SK-N-SH treated with all-trans-retinoic acid at 6 μM for 48 hours (cell line): ENCODE data around the gene KCNA2.

Source experiments
- ATAC-seq: fragments of 200-7000 bp; cut with Tn5 transposase; 3 replicates; pipeline ENCODE4 v1.9.1; 2020; ENCODE audit warnings: mild to moderate bottlenecking, moderate library complexity
- ARNTL ChIP-seq: fragments of 450-650 bp; formaldehyde crosslinking; IDR thresholded peaks from 2 replicates; pipeline ENCODE4 v1.5.0; 2020; ENCODE audit warnings: low read depth, mild to moderate bottlenecking, moderate library complexity, borderline replicate concordance
- BACH2 ChIP-seq: fragments of 250-450 bp; sonication (Bioruptor Pico); IDR thresholded peaks from 2 replicates; pipeline ENCODE4 v1.9.0; 2021; ENCODE audit warnings: mild to moderate bottlenecking, borderline replicate concordance
- CSDC2 ChIP-seq: fragments of 250-450 bp; sonication (Bioruptor Pico); IDR thresholded peaks from 2 replicates; pipeline ENCODE4 v1.5.0; 2020; ENCODE audit warnings: mild to moderate bottlenecking, moderate library complexity
- ESRRG ChIP-seq: fragments of 250-450 bp; sonication (Bioruptor Pico); IDR thresholded peaks from 2 replicates; pipeline ENCODE4 v1.6.1; 2021; ENCODE audit warnings: mild to moderate bottlenecking
- GLIS3 ChIP-seq: fragments of 250-450 bp; sonication (Bioruptor Pico); IDR thresholded peaks from 2 replicates; pipeline ENCODE4 v1.5.0; 2020; ENCODE audit warnings: mild to moderate bottlenecking, moderate library complexity
- ISL1 ChIP-seq: fragments of 250-450 bp; sonication (Bioruptor Pico); IDR thresholded peaks from 2 replicates; pipeline ENCODE4 v2.1.2; 2022; ENCODE audit warnings: mild to moderate bottlenecking, moderate library complexity
- OSR1 ChIP-seq: fragments of 250-450 bp; sonication (Bioruptor Pico); IDR thresholded peaks from 2 replicates; pipeline ENCODE4 v1.8.0; 2022; ENCODE audit warnings: moderate library complexity, mild to moderate bottlenecking, inconsistent platforms
- RARB ChIP-seq: fragments of 250-450 bp; sonication (Bioruptor Pico); IDR thresholded peaks from 2 replicates; pipeline ENCODE4 v1.8.0; 2021; ENCODE audit warnings: mild to moderate bottlenecking, moderate library complexity
- TCF4 ChIP-seq: fragments of 250-450 bp; sonication (Bioruptor Pico); IDR thresholded peaks from 2 replicates; pipeline ENCODE4 v1.8.0; 2021; ENCODE audit warnings: mild to moderate bottlenecking, moderate library complexity, borderline replicate concordance
- TOX ChIP-seq: fragments of 250-450 bp; sonication (Bioruptor Pico); IDR thresholded peaks from 2 replicates; pipeline ENCODE4 v1.8.0; 2021; ENCODE audit warnings: mild to moderate bottlenecking, moderate library complexity, borderline replicate concordance
- ZC3H10 ChIP-seq: fragments of 250-450 bp; sonication (Bioruptor Pico); IDR thresholded peaks from 2 replicates; pipeline ENCODE4 v1.5.1; 2021; ENCODE audit warnings: mild to moderate bottlenecking, moderate library complexity
- ZFP3 ChIP-seq: fragments of 250-450 bp; sonication (Bioruptor Pico); IDR thresholded peaks from 2 replicates; pipeline ENCODE4 v1.5.0; 2020; ENCODE audit warnings: mild to moderate bottlenecking, moderate library complexity
- ZFP30 ChIP-seq: fragments of 450-650 bp; formaldehyde crosslinking; IDR thresholded peaks from 2 replicates; pipeline ENCODE4 v1.5.0; 2022; ENCODE audit warnings: mild to moderate bottlenecking, moderate library complexity
- ZNF8 ChIP-seq: fragments of 450-650 bp; formaldehyde crosslinking; IDR thresholded peaks from 2 replicates; pipeline ENCODE4 v1.5.0; 2020; ENCODE audit warnings: mild to moderate bottlenecking, moderate library complexity
- TF ChIP-seq, protein P1 (sequence below): fragments of 250-450 bp; sonication (Bioruptor Pico); IDR thresholded peaks from 2 replicates; pipeline ENCODE4 v1.5.1; 2021; ENCODE audit warnings: mild to moderate bottlenecking, moderate library complexity
- TF ChIP-seq, protein P2 (sequence below): fragments of 250-450 bp; sonication (Bioruptor Pico); IDR thresholded peaks from 2 replicates; pipeline ENCODE4 v1.8.0; 2021; ENCODE audit warnings: low read depth, mild to moderate bottlenecking, moderate library complexity, borderline replicate concordance
- TF ChIP-seq, protein P3 (sequence below): fragments of 250-450 bp; sonication (Bioruptor Pico); IDR thresholded peaks from 2 replicates; pipeline ENCODE4 v1.5.1; 2020; ENCODE audit warnings: low read depth, mild to moderate bottlenecking, moderate library complexity
- TF ChIP-seq, protein P4 (sequence below): fragments of 250-450 bp; sonication (Bioruptor Pico); IDR thresholded peaks from 2 replicates; pipeline ENCODE4 v1.5.0; 2020; ENCODE audit warnings: mild to moderate bottlenecking, moderate library complexity
- TF ChIP-seq, protein P5 (sequence below): fragments of 250-450 bp; sonication (Bioruptor Pico); IDR thresholded peaks from 2 replicates; pipeline ENCODE4 v1.8.0; 2020; ENCODE audit warnings: mild to moderate bottlenecking, moderate library complexity, borderline replicate concordance

The KCNA2 gene

DNA sequence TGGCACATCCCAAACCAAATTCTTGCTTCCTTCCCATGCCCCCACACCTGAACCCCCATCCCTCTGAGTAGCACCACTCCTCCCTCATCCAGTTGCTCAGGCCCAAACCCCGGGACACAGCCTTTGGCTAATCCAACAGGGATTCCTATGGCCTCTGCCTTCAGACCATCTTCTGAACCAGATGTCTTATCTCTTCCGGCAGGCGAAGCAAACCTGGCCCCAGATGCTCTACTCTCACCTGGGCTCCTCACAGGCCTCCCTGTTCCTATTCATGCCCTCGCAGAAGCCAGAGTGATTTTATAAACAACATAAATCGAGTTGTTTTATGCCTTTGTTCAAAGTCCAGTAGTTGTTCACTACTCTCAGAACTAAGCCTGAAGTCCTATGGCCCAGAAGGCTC lies 12.5 kb upstream of the KCNA2 start:
- ATAC-seq = no peak
- TF ChIP-seq OSR1 (CRISPR knock-in tag) (no peak), ARNTL (no peak), ZFP30 (CRISPR knock-in tag) (no peak), ZC3H10 (no peak), TCF4 (no peak), ESRRG (CRISPR knock-in tag) (no peak), RARB (CRISPR knock-in tag) (no peak), TOX (no peak), ISL1 (CRISPR knock-in tag) (no peak), ZFP3 (CRISPR knock-in tag) (no peak), CSDC2 (CRISPR knock-in tag) (no peak), BACH2 (CRISPR knock-in tag) (no peak)
- TF ChIP-seq, protein P1, sequence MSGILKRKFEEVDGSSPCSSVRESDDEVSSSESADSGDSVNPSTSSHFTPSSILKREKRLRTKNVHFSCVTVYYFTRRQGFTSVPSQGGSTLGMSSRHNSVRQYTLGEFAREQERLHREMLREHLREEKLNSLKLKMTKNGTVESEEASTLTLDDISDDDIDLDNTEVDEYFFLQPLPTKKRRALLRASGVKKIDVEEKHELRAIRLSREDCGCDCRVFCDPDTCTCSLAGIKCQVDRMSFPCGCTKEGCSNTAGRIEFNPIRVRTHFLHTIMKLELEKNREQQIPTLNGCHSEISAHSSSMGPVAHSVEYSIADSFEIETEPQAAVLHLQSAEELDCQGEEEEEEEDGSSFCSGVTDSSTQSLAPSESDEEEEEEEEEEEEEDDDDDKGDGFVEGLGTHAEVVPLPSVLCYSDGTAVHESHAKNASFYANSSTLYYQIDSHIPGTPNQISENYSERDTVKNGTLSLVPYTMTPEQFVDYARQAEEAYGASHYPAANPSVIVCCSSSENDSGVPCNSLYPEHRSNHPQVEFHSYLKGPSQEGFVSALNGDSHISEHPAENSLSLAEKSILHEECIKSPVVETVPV (CRISPR knock-in tag) = no peak
- TF ChIP-seq, protein P2, sequence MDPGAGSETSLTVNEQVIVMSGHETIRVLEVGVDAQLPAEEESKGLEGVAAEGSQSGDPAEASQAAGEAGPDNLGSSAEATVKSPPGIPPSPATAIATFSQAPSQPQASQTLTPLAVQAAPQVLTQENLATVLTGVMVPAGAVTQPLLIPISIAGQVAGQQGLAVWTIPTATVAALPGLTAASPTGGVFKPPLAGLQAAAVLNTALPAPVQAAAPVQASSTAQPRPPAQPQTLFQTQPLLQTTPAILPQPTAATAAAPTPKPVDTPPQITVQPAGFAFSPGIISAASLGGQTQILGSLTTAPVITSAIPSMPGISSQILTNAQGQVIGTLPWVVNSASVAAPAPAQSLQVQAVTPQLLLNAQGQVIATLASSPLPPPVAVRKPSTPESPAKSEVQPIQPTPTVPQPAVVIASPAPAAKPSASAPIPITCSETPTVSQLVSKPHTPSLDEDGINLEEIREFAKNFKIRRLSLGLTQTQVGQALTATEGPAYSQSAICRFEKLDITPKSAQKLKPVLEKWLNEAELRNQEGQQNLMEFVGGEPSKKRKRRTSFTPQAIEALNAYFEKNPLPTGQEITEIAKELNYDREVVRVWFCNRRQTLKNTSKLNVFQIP = no peak
- TF ChIP-seq, protein P3, sequence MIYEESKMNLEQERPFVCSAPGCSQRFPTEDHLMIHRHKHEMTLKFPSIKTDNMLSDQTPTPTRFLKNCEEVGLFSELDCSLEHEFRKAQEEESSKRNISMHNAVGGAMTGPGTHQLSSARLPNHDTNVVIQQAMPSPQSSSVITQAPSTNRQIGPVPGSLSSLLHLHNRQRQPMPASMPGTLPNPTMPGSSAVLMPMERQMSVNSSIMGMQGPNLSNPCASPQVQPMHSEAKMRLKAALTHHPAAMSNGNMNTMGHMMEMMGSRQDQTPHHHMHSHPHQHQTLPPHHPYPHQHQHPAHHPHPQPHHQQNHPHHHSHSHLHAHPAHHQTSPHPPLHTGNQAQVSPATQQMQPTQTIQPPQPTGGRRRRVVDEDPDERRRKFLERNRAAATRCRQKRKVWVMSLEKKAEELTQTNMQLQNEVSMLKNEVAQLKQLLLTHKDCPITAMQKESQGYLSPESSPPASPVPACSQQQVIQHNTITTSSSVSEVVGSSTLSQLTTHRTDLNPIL (CRISPR knock-in tag) = no peak
- TF ChIP-seq, protein P4, sequence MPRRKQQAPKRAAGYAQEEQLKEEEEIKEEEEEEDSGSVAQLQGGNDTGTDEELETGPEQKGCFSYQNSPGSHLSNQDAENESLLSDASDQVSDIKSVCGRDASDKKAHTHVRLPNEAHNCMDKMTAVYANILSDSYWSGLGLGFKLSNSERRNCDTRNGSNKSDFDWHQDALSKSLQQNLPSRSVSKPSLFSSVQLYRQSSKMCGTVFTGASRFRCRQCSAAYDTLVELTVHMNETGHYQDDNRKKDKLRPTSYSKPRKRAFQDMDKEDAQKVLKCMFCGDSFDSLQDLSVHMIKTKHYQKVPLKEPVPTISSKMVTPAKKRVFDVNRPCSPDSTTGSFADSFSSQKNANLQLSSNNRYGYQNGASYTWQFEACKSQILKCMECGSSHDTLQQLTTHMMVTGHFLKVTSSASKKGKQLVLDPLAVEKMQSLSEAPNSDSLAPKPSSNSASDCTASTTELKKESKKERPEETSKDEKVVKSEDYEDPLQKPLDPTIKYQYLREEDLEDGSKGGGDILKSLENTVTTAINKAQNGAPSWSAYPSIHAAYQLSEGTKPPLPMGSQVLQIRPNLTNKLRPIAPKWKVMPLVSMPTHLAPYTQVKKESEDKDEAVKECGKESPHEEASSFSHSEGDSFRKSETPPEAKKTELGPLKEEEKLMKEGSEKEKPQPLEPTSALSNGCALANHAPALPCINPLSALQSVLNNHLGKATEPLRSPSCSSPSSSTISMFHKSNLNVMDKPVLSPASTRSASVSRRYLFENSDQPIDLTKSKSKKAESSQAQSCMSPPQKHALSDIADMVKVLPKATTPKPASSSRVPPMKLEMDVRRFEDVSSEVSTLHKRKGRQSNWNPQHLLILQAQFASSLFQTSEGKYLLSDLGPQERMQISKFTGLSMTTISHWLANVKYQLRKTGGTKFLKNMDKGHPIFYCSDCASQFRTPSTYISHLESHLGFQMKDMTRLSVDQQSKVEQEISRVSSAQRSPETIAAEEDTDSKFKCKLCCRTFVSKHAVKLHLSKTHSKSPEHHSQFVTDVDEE (CRISPR knock-in tag) = no peak
- TF ChIP-seq, protein P5, sequence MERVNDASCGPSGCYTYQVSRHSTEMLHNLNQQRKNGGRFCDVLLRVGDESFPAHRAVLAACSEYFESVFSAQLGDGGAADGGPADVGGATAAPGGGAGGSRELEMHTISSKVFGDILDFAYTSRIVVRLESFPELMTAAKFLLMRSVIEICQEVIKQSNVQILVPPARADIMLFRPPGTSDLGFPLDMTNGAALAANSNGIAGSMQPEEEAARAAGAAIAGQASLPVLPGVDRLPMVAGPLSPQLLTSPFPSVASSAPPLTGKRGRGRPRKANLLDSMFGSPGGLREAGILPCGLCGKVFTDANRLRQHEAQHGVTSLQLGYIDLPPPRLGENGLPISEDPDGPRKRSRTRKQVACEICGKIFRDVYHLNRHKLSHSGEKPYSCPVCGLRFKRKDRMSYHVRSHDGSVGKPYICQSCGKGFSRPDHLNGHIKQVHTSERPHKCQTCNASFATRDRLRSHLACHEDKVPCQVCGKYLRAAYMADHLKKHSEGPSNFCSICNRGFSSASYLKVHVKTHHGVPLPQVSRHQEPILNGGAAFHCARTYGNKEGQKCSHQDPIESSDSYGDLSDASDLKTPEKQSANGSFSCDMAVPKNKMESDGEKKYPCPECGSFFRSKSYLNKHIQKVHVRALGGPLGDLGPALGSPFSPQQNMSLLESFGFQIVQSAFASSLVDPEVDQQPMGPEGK (CRISPR knock-in tag) = no peak

DNA sequence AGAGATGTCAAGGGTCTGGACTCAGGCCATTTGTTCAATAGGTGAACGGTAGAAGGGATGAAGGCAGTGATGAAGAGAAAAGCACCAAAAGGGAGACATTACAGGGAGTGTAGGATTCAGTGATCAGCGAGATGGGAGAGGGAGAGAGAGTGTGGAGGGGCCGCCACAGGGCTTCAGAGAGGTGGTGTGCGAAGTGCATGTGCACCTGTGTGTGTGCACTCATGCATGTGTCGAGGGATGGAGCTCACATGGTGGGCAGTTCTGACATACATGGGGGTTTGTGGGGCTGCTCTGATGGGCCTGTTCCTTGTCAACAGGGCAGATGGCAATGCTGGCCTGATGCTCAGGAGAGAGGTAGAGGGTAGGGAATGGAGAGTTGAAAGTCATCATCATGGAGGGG lies 11.4 kb upstream of the KCNA2 start:
- no peak for ATAC-seq
- no peak for TF ChIP-seq GLIS3

DNA sequence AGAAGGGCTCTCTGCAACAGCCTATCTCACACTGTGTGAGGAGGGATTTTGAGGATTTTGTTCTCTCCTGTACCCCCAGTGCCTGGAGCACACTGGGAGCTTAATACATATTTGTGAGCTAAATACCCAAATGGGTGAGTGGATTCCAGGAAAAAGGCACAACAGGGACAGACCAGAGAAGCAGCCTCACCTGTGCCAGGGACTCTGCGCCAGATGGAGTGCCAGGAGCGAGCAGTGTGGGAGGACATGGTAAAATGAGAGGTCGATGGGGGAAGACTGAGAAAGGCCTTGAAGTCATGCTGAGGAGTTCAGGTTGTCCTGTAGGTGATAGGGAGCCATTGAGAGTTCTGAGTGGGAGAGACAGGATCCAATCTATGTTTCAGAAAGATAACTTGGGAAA lies 11.0 kb upstream of the KCNA2 start:
- no peak for ATAC-seq
- TF ChIP-seq, protein P4 (CRISPR knock-in tag) = no peak
- TF ChIP-seq OSR1 (CRISPR knock-in tag) (no peak), TOX (no peak), ZFP30 (CRISPR knock-in tag) (no peak), ZC3H10 (no peak), ESRRG (CRISPR knock-in tag) (no peak), ZFP3 (CRISPR knock-in tag) (no peak), ZNF8 (CRISPR knock-in tag) (no peak), ISL1 (CRISPR knock-in tag) (no peak), RARB (CRISPR knock-in tag) (no peak), TCF4 (no peak), ARNTL (no peak)
- TF ChIP-seq, protein P5 (CRISPR knock-in tag) = no peak
- TF ChIP-seq, protein P3 (CRISPR knock-in tag) = no peak
